Nucleus accumbens (tissue), 56 donors: Measurements from ENCODE around the gene SNRPD1.
"Not testable (repeated sequence)": the region's sequence is repeated elsewhere in the genome, so short reads cannot be mapped to it uniquely, and the experiment has no call there.

Experiments
- DNase-seq, 56 donors: peaks; one replicate each; lab custom pipeline; 2025; lab: John Stamatoyannopoulos, UW

The SNRPD1 gene

DNA sequence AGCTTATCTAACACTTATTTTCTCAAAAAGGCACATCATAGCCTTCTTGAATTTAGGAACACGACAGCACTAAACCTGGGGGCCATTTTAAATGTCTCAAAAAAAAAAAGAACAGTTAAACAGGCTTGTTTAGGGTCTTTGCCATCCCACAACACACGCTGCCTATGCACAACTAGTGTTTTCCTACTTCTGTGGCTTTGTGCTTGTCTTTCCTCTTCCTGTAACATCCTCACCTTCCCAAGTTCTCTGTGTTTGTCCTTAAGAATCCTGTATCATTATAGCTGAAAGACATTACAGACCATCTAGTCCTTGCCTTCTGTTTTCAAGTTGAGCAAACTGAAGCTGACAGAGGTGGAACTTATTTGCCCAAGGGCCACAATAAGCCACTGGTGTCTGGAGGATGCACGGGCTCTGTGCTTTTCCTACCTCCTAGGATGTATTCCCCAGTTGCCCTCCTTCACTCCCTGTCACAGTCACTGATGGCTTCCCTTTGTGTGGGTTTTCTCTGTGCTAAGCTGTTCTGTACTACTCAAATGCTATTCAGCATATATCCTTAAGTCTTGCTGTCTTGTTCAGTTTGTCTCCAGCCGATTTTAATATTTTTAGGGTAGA, 22.6 kb downstream of the SNRPD1 start:
- no peak for DNase-seq

DNA sequence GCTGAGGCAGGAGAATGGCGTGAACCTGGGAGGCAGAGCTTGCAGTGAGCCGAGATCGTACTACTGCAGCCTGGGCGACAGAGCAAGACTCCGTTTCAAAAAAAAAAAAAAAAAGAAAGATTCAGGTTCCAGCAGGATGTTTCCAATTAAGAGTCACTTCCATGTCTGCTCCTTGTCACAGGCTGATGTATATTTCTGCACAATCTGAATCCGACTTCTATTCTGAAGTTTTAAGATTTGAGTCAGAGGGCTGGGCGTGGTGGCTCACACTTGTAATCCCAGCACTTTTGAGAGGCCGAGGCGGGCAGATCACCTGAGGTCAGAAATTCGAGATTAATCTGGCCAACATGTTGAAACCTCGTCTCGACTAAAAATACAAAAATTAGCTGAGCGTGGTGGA, 24.7 kb downstream of the SNRPD1 start:
- DNase-seq = no peak

DNA sequence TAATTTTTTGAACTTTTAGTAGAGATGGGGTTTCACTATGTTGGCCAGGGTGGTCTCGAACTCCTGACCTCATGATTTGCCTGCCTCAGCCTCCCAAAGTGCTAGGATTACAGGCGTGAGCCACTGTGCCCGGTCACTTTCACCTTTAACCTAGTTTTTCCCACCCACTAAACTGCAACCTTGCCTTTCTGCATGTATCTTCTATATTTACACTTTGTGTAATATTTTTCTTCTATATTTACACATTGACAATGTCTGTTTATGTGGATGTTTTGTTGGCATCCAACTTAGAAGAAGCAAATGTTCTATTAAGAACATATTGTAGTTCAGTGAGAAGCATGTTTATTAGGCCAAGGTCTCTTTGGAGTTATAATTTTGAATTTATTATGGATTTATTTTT, 26.7 kb downstream of the SNRPD1 start:
- no peak for DNase-seq

DNA sequence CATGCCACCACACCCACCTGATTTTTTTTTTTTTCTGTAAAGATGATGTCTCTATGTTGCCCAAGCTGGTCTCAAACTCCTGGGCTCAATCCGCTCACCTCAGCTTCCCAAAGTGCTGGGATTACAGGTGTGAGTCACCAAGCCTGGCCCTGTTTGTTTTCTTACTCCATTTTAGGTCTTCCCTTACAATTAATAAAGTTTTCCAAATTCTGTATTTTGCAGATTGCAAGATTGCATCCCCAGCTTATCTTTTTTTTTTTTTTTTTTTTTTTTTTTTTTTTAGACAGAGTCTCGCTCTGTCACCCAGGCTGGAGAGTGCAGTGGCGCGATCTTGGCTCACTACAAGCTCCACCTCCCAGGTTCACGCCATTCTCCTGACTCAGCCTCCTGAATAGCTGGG, 28.3 kb downstream of the SNRPD1 start:
- not testable (repeated sequence) for DNase-seq

DNA sequence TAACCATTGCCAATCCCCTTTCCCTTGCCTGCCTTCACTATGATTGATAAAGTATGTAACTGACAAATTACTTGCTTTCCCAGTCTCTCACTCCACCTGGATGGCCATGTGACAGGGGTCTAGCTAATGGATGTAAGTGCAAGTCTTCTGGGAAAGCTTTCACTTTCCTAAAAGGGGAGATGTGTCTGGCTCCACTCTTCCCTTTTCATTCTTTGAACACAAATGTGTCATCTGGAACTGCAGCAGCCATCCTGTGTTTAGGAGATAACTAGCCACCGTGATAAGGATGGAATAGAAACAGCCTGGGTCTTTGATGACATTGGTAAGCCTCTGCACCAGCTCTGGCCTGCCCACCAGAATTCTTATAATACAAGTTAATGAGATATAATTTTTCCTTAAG, 38.2 kb downstream of the SNRPD1 start:
- DNase-seq = no peak

DNA sequence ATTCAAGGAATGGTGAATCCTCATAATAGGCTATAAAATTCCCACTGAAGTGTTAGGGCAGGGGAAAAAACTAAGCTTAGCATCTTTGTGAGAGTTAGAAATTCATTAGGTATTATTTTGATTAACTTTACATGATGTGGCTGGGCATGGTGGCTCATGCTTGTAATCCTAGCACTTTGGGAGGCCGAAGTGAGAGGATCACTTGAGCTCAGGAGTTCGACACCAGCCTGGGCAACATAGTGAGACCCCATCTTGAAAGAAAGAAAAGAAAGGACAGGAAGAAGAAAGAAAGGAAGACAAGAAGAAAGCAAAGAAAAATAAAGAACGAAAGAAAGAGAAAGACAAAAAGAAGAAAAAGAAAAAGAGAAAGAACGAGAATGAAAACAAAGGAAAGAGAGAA, 40.0 kb downstream of the SNRPD1 start:
- no peak for DNase-seq

DNA sequence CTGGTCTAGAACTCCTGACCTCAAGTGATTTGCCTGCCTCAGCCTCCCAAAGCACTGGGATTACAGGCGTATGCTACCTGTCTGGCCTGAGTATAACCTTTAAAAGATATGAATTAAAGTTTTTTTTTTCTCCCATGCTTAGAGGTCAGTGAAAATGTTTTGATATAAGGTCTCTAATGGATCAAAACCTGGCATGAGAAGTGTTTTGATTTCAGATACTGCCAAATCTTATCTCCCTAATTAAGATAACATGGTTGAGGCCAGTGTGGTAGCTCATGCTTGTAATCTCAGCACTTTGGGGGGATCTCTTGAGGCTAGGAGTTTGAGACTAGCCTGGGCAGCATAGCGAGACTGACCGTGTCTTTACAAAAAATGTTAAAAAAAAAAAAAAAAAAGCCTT, 41.2 kb downstream of the SNRPD1 start:
- DNase-seq = no peak

DNA sequence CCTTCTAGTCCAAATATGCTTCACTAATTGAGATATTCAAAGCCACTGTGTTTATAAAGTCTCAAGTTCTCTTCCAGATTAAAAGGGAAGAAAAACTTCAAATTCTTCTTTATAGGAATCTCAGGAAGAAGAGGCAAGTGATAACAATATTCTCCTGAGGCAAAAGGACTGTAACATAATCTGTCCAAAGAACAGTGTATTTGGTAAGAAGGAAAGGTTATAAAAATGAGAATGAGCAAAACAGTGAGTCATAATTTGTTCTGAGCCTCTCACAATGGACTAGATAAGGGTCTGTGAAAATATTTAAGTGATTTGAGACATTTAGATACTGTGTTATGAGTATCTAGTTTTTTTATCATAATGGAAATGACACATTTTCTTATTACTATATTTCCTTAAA, 44.3 kb downstream of the SNRPD1 start:
- DNase-seq = no peak

DNA sequence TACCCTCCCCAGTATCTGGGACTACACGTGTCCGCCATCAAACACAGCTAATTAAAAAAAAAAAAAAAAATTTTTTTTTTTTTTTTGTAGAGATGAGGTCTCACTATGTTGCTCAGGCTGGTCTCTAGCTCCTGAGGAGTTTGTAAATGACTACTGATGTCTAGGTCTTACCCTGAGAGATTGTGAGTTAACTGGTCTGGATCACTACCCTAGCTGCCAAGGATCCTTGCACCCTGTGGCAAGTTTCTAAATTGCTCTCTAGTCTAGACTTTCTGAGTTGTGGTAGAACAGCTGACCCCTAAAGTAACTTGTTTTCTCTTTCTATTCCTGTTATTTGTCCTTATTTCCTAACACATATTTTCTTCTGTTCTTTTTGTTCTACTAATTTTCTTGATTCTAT, 48.0 kb downstream of the SNRPD1 start:
- DNase-seq = no peak

DNA sequence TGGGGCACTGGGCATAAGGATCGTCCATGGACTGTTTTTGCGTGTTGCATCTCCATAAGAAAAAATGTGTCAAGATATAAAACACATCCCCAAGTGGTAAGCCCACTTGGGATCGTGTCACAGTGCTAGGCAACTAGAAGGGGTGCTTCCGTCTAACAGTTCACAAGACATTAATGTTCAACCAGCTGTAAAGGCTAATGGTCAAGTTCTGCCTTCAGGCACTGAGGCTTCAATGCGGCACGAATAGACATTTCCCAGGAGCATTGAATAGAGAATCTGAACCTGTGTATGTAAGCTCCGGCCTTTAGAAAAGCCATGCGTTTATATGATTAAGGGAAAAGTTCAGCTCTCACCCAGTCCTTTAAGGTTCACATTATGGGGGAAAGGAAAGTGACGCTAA, 50.5 kb downstream of the SNRPD1 start:
- DNase-seq = no peak

DNA sequence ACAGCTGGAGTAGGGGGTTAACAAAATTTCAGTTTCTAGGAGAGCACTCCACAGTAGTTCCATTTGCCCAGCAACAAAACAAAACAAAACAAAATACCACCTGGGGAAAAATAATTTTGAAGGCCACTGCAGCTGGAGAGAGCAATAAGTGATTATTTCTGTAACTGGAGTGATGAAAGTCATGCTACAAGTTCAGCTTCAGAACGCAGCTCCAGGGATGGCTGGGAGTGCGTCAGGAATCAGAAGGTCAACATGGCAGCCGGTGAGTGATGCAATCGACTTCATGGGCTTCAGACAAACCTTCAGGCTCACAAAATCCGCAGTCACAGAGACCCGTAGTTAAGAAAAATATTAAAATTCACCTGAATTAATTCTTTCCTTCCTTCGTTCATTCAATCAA, 51.5 kb downstream of the SNRPD1 start:
- DNase-seq = no peak

DNA sequence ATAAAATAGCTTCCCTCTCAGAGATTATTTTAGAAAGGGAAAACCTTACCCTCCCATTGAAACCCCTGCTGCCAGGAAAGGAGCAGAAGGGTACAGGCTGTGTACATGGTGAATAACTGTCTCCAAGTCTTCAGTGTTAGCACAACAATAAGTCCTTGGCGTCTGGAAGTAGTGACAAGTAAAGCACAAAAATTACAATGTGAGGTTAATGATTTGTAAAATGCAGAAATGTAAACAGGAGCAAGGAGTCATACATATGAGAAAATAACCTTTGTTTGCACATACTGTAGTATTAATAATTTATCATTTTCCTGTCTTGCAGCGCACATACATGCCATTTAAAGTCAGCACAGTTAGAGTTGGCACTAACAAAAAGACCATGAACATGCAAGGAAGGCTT, 52.0 kb downstream of the SNRPD1 start:
- DNase-seq = no peak

DNA sequence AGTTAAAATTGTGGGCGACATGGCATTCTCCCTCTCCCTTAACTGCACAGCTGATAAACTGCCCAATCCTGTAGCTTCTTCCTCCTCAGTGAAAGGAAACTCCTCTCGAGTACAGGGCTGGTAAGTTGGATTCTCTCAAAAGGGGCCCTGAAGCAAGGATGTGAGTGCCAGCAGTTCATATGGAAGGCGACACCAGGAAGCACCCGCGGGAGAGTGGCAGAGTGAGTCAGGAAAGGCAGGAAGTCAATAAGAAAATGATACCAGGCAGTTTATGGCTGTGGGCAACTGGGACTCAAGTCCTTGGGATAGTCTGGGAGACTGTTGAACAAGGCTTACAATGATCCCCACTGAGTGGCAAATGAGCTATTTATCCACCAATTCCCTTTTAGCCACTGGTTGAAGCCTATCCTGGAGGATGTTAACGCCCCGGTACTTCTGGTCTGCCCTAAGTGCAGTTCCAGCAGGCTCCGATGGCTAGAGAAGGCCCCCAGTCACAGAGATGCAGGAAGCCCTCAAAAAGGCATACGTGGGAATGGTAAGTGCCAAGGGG, 57.7 kb downstream of the SNRPD1 start:
- DNase-seq = no peak

DNA sequence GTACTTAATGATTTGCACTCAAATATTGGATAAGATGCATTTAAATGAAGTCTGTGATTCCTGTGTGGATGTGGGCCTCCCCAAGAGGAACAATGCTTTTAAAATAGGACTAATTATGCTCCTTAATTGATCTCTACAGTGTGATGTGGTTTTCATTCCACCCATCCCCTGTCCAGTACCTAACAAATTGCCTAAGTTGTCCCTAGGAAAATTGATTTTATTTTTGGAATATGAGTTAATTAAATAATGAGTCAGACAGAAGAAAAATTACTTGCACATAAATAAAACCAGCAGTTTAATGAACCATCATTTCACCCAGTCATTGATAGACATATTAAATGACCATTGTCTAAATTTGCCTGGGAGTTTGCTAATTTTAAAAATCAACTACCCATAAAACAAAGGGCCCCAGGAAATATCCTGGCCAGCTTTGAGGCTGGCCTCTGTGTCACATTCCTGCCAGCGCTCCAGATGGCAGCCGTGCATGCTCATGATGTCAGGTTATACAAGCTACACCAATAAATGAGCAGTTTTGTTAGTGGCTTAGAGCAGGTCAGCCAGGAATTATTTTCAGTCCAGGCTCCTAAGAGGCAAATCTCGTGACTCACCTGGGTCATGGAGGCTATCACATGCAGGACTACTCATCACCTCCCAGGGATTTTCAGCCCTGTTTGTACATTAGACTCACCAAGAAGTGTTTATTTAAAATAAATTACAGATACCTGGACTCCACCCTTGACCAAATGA, 60.6 kb downstream of the SNRPD1 start:
- DNase-seq = peak in 10 of 56 donors; percentile 0 to 18 (median 6)

DNA sequence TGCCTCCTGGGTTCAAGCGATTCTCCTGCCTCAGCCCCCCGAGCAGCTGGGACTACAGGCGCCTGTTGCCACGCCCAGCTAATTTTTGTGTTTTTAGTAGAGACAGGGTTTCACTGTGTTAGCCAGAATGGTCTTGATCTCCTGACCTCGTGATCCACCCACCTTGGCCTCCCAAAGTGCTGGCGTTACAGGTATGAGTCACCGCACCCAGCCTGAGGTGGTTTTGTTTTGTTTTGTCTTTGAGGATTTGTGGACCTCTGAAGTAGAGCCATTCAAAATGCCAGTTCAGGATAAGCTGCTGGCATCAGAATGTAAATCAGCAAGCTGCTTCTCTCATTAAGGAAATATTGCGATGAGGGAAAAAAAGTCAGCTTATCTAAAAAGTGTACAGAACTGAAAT, 63.2 kb downstream of the SNRPD1 start:
- not testable (repeated sequence) for DNase-seq

DNA sequence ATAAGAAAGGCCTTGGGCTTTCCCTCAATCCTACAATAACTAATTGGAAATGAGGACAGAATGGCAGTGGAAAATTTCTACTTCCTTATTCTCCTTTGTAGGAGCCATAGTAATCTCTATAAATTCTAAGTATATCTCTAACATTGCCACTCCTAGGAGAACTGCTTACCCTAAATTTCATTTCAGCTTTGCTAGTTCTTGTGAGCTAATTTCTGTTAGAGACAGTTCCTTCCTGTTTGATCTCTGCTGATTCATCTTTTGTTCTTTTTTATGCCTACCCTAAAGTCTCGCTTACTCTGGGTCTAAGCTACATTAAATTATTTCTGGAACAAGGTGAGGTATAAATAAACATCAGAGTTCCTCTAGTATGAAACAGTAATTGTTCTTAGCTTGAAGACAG, 66.7 kb downstream of the SNRPD1 start:
- DNase-seq = no peak

DNA sequence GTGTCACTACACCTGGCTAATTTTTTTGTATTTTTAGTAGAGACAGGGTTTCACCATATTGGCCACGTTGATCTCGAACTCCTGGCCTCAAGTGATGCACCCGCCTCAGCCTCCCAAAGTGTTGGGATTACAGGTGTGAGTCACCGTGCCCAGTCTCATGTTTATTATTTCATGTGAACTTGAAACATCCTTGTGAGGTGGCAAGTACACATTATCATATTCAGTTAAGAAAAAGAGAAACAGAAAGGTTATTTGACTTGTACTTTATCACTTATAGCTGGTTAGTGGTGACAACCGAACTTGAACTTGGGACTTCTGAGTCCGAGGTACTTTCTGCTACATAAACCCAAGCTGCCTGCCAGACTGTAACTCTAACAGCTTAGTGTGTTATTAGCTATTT, 68.0 kb downstream of the SNRPD1 start:
- no peak for DNase-seq

DNA sequence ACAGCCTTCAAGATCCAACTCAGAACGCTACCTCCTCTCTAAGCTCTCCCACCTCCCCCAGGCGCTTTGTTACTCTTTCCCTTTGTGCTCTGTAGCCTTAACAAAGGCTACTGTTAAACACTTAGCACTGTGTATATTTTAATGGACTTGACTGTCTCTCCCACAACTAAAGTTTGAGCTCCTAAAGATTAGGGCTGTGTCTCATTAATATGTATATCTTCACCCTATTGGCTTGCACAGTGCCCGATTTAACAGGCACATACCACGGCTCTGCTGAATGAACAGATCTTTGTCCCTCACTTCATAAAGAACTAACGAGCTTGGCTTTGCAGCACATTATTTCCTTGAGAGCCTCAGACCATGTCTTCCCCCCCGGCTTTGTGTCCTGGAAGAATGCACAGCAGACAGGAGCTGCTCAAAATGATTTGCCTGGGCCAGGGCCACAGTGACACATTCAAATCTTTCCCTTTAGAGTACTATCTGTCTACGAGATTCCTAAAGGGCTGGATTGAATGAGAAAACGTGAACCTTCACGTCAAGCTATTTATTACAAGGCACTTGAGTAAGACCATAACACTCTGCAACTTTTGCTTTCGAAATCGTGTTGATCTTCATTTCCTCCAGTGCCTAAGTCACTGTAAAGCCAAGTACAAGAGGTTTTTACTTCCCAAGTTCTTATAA, 70.4 kb downstream of the SNRPD1 start:
- peak in 2 of 56 donors; percentile 7 to 9 for DNase-seq
